HL-60/S4 treated with phorbol 12-myristate 13-acetate at 8.2 ng/mL for 4 days and 3 days (cell line): ENCODE data around the gene TWIST1.

Experiments
- in situ Hi-C: fragments of 300-500 bp; cut with MboI; formaldehyde crosslinking; loops from 2 replicates; pipeline ENCODE4 v1.15.0; 2022; ENCODE audit warnings: low sequenced_read_pairs

Gene TWIST1

GRCh38 chr7:19117091-19117869 is at the start of gene TWIST1:
Gene TWIST1, minus strand, starts transcription at chr7:19117636. Its CDS starts 315 bp downstream, at chr7:19117321.
- in situ Hi-C loops, result no loop called here

GRCh38 chr7:19161671-19162070 is 44.2 kb upstream of the TWIST1 start:
- in situ Hi-C loops, result no loop called here

GRCh38 chr7:19146699-19147098 is 29.3 kb upstream of the TWIST1 start:
- in situ Hi-C loops, result no loop called here

GRCh38 chr7:19145434-19146115 is 28.1 kb upstream of the TWIST1 start:
- in situ Hi-C loops, result no loop called here

GRCh38 chr7:19144661-19145433 is 27.4 kb upstream of the TWIST1 start, which contains the start of gene FERD3L:
Gene FERD3L, minus strand, starts transcription at chr7:19145421. Its CDS starts 59 bp downstream, at chr7:19145362.
- in situ Hi-C loops, result no loop called here

- in situ Hi-C loops, result no loop called here
Observed at GRCh38 chr7:19143881-19144574, 26.6 kb upstream of the TWIST1 start.

GRCh38 chr7:19139706-19140327 is 22.4 kb upstream of the TWIST1 start:
- in situ Hi-C loops, result no loop called here

GRCh38 chr7:19133886-19134285 is 16.4 kb upstream of the TWIST1 start:
- in situ Hi-C loops, result no loop called here

- in situ Hi-C loops, result no loop called here
Observed at GRCh38 chr7:19133390-19133789, 16.0 kb upstream of the TWIST1 start.

- in situ Hi-C loops, result no loop called here
Observed at GRCh38 chr7:19128856-19129255, 11.4 kb upstream of the TWIST1 start.

- in situ Hi-C loops, result no loop called here
Observed at GRCh38 chr7:19121977-19122588, 4.6 kb upstream of the TWIST1 start.

GRCh38 chr7:19119870-19120486 is 2.5 kb upstream of the TWIST1 start:
- in situ Hi-C loops, result no loop called here

GRCh38 chr7:19119372-19119771 is 1.9 kb upstream of the TWIST1 start:
- in situ Hi-C loops, result no loop called here

- in situ Hi-C loops, result no loop called here
Observed at GRCh38 chr7:19118636-19119371, 1.4 kb upstream of the TWIST1 start.

GRCh38 chr7:19117870-19118608 is 603 bp upstream of the TWIST1 start:
- in situ Hi-C loops, result no loop called here

GRCh38 chr7:19116121-19117090 is 1.0 kb downstream of the TWIST1 start:
- in situ Hi-C loops, result no loop called here

GRCh38 chr7:19114551-19114855 is 2.9 kb downstream of the TWIST1 start:
- in situ Hi-C loops, result no loop called here
